Mononuclear cell (primary cell): ENCODE results near the gene KIAA1328. TPM values are rescaled to one million over a fixed set of nuclear protein-coding genes. Genes with fewer than 3 reads are reported as not detected.
"Not testable (repeated sequence)": the region's sequence is repeated elsewhere in the genome, so short reads cannot be mapped to it uniquely, and the experiment has no call there.

ENCODE experiments used
- H3K27me3 ChIP-seq: 2 replicates; pipeline ENCODE4 v1.6.0; 2011; ENCODE audit warnings: low read length, control low read depth; ENCODE audit not compliant: insufficient read depth
- H3K4me1 ChIP-seq: 2 replicates; pipeline ENCODE4 v1.5.1; 2011; ENCODE audit warnings: mild to moderate bottlenecking, low read length, control low read depth; ENCODE audit not compliant: insufficient read depth
- H3K4me3 ChIP-seq: 2 replicates; pipeline ENCODE4 v1.5.1; 2011; ENCODE audit warnings: mild to moderate bottlenecking, low read length, moderate library complexity
- H3K9me3 ChIP-seq: 2 replicates; pipeline ENCODE4 v1.5.1; 2011; ENCODE audit warnings: low read depth, mild to moderate bottlenecking, control low read depth, low read length
- total RNA-seq: library from RNA; depleted of rRNA; stranded (reverse); fragments of >200 nt; gene quantifications from one replicate; pipeline ENCODE4 v1.2.3, GENCODE V29; 2012

The KIAA1328 gene
- total RNA-seq, 1 donor, result 11.8 TPM

- H3K27me3 ChIP-seq, result no peaks in the 10 kb centered on the region
- H3K4me3 ChIP-seq, result no peak overlapping the region
- H3K9me3 ChIP-seq, result no peaks in the 10 kb centered on the region
- H3K4me1 ChIP-seq, result no peaks in the 10 kb centered on the region
Measured at GRCh38 chr18:36813824-36814223, 15.1 kb upstream of the KIAA1328 start.

- Histone ChIP-seq H3K4me1 (no peaks in the 10 kb centered on the region), H3K4me3 (no peak overlapping the region), H3K27me3 (no peaks in the 10 kb centered on the region), H3K9me3 (no peaks in the 10 kb centered on the region)
Measured at GRCh38 chr18:36814994-36815393, 13.9 kb upstream of the KIAA1328 start.

- not testable (repeated sequence) for H3K27me3 ChIP-seq, H3K9me3 ChIP-seq, H3K4me3 ChIP-seq, H3K4me1 ChIP-seq
Measured at GRCh38 chr18:36816096-36816495, 12.8 kb upstream of the KIAA1328 start.

GRCh38 chr18:36817039-36817438 lies 11.9 kb upstream of the KIAA1328 start:
- H3K4me1 ChIP-seq, result no peaks in the 10 kb centered on the region
- H3K4me3 ChIP-seq, result no peak overlapping the region
- H3K9me3 ChIP-seq, result no peaks in the 10 kb centered on the region
- no peaks in the 10 kb centered on the region for H3K27me3 ChIP-seq

GRCh38 chr18:36818652-36819051 lies 10.3 kb upstream of the KIAA1328 start:
- no peak overlapping the region for H3K4me3 ChIP-seq
- H3K9me3 ChIP-seq, result no peaks in the 10 kb centered on the region
- no peaks in the 10 kb centered on the region for H3K27me3 ChIP-seq
- H3K4me1 ChIP-seq, result no peaks in the 10 kb centered on the region

GRCh38 chr18:36819621-36820020 lies 9.3 kb upstream of the KIAA1328 start:
- H3K4me1 ChIP-seq, result no peaks in the 10 kb centered on the region
- no peak overlapping the region for H3K4me3 ChIP-seq
- no peaks in the 10 kb centered on the region for H3K9me3 ChIP-seq
- H3K27me3 ChIP-seq, result no peaks in the 10 kb centered on the region

- H3K4me1 ChIP-seq, result no peaks in the 10 kb centered on the region
- H3K27me3 ChIP-seq, result no peaks in the 10 kb centered on the region
- H3K9me3 ChIP-seq, result no peaks in the 10 kb centered on the region
- H3K4me3 ChIP-seq, result no peak overlapping the region
Measured at GRCh38 chr18:36821681-36822080, 7.2 kb upstream of the KIAA1328 start.

GRCh38 chr18:36825526-36825925 lies 3.4 kb upstream of the KIAA1328 start:
- H3K4me3 ChIP-seq, result no peak overlapping the region
- H3K9me3 ChIP-seq, result no peaks in the 10 kb centered on the region
- no peaks in the 10 kb centered on the region for H3K27me3 ChIP-seq
- H3K4me1 ChIP-seq, result peaks cover 20% of the 10 kb centered on the region

- Histone ChIP-seq H3K27me3 (no peaks in the 10 kb centered on the region), H3K9me3 (no peaks in the 10 kb centered on the region), H3K4me3 (no peak overlapping the region), H3K4me1 (peaks cover 20% of the 10 kb centered on the region)
Measured at GRCh38 chr18:36826556-36826955, 2.4 kb upstream of the KIAA1328 start.

GRCh38 chr18:36828157-36828629 lies 734 bp upstream of the KIAA1328 start:
- no peaks in the 10 kb centered on the region for H3K9me3 ChIP-seq
- peaks cover 20% of the 10 kb centered on the region for H3K4me1 ChIP-seq
- H3K27me3 ChIP-seq, result no peaks in the 10 kb centered on the region
- peak overlapping the region; percentile 81 for H3K4me3 ChIP-seq

GRCh38 chr18:36829362-36830157 lies 633 bp downstream of the KIAA1328 start:
- Histone ChIP-seq H3K4me3 (peak overlapping the region; percentile 81), H3K9me3 (no peaks in the 10 kb centered on the region), H3K27me3 (no peaks in the 10 kb centered on the region), H3K4me1 (peaks cover 20% of the 10 kb centered on the region)

GRCh38 chr18:36830158-36830495 lies 1.2 kb downstream of the KIAA1328 start:
- Histone ChIP-seq H3K4me3 (no peak overlapping the region), H3K27me3 (no peaks in the 10 kb centered on the region), H3K4me1 (peaks cover 20% of the 10 kb centered on the region), H3K9me3 (no peaks in the 10 kb centered on the region)

GRCh38 chr18:36831139-36831538 lies 2.2 kb downstream of the KIAA1328 start:
- Histone ChIP-seq H3K27me3 (no peaks in the 10 kb centered on the region), H3K4me3 (no peak overlapping the region), H3K4me1 (peaks cover 20% of the 10 kb centered on the region), H3K9me3 (no peaks in the 10 kb centered on the region)

GRCh38 chr18:36833120-36833519 lies 4.2 kb downstream of the KIAA1328 start:
- Histone ChIP-seq H3K9me3 (no peaks in the 10 kb centered on the region), H3K4me1 (peaks cover 10% of the 10 kb centered on the region), H3K4me3 (no peak overlapping the region), H3K27me3 (no peaks in the 10 kb centered on the region)

- no peaks in the 10 kb centered on the region for H3K4me1 ChIP-seq
- no peaks in the 10 kb centered on the region for H3K9me3 ChIP-seq
- no peak overlapping the region for H3K4me3 ChIP-seq
- H3K27me3 ChIP-seq, result no peaks in the 10 kb centered on the region
Measured at GRCh38 chr18:36835927-36836326, 7.0 kb downstream of the KIAA1328 start.

- Histone ChIP-seq H3K4me1 (no peaks in the 10 kb centered on the region), H3K9me3 (no peaks in the 10 kb centered on the region), H3K27me3 (no peaks in the 10 kb centered on the region), H3K4me3 (no peak overlapping the region)
Measured at GRCh38 chr18:36839835-36840234, 10.9 kb downstream of the KIAA1328 start.
